Measurements from ENCODE around the gene COPS6. TPM values are rescaled to one million over a fixed set of nuclear protein-coding genes. Genes with fewer than 3 reads are reported as not detected.

Gene COPS6
- polyA plus RNA-seq, 1 donor (not counting 4 experiments of a cell fraction or from before 2014, with no cell fraction given) = 171 TPM

- Histone ChIP-seq H3K27me3 (ENCODE audit: control insufficient read depth, extremely low read depth, insufficient read depth, low read length) (no peaks in the 10 kb centered on the region), H3K4me3 (ENCODE audit: control insufficient read depth in 2 of 3, extremely low read depth in 1 of 3, insufficient read depth in 2 of 3, low read depth in 1 of 3, low read length in 3 of 3) (no peak overlapping the region), H3K9ac (ENCODE audit: control insufficient read depth, extremely low read depth, insufficient read depth, low read length) (no peak overlapping the region), H3K4me2 (ENCODE audit: control insufficient read depth, extremely low read depth, insufficient read depth, low read depth, low read length) (no peak overlapping the region), H3K4me1 (ENCODE audit: control insufficient read depth, extremely low read depth, insufficient read depth, low read length) (peaks cover 7% of the 10 kb centered on the region), H3K79me2 (ENCODE audit: control insufficient read depth, insufficient read depth, low read length) (peaks cover 46% of the 10 kb centered on the region), H4K20me1 (ENCODE audit: control insufficient read depth, extremely low read depth, insufficient read depth, low read length) (no peaks in the 10 kb centered on the region), H3K9me3 (ENCODE audit: control insufficient read depth, low read depth, low read length) (peaks cover 23% of the 10 kb centered on the region), H3K9me1 (ENCODE audit: control insufficient read depth, extremely low read depth, insufficient read depth, low read length) (no peaks in the 10 kb centered on the region), H2AFZ (ENCODE audit: control insufficient read depth, low read length) (no peak overlapping the region), H3K27ac (ENCODE audit: control insufficient read depth, insufficient read depth, low read length) (no peak overlapping the region), H3K36me3 (ENCODE audit: control insufficient read depth in 2 of 2, extremely low read depth in 1 of 2, insufficient read depth in 2 of 2, low read length in 2 of 2) (peaks cover 62 to 72% of the 10 kb centered on the region in 2 experiments)
- dilution Hi-C loops (cut with MboI; ENCODE audit: extremely low pct_ligation_motif_present, low sequenced_read_pairs) = no loop called here
- DNase-seq (ENCODE audit: low read depth, low spot score) = no peak
- FAIRE-seq = no peak
- TF ChIP-seq EZH2 (IDR thresholded peaks at IDR 0.05; ENCODE audit: low read length) (no peak), CTCF (optimal IDR thresholded peaks at IDR 0.05 in 1 of 3, IDR thresholded peaks at IDR 0.05 in 1 of 3, conservative IDR thresholded peaks at IDR 0.05 in 1 of 3; ENCODE audit: extremely low read depth in 1 of 3, insufficient read depth in 2 of 3, low read length in 3 of 3) (no peak)
These were observed 13.4 kb upstream of the COPS6 start for GRCh38 chr7:100075418-100075817.

DNA sequence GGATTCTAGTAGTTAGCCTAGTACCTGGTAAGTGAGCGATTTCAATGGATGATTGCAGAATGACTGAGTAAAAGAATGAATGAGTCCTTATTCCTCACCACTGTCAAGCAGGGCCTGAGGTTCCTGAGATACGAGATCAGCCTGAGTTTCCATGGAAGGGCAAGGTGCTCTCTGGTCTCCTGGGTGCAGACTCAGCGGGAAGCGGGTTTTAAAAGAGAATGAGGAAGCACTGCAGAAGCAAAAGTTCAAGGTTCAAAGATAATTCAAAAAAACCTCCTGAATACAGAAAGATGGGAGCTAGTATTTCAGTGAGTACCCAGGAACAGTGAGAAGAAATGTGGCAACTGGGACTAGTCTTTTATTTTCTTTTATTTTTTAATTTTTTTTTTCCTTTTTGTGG lies 11.6 kb upstream of the COPS6 start:
- Histone ChIP-seq H3K4me3 (ENCODE audit: control insufficient read depth in 2 of 3, extremely low read depth in 1 of 3, insufficient read depth in 2 of 3, low read depth in 1 of 3, low read length in 3 of 3) (no peak overlapping the region), H3K9ac (ENCODE audit: control insufficient read depth, extremely low read depth, insufficient read depth, low read length) (no peak overlapping the region), H3K4me1 (ENCODE audit: control insufficient read depth, extremely low read depth, insufficient read depth, low read length) (peaks cover 11% of the 10 kb centered on the region), H4K20me1 (ENCODE audit: control insufficient read depth, extremely low read depth, insufficient read depth, low read length) (no peaks in the 10 kb centered on the region), H3K36me3 (ENCODE audit: control insufficient read depth in 2 of 2, extremely low read depth in 1 of 2, insufficient read depth in 2 of 2, low read length in 2 of 2) (peaks cover 45 to 55% of the 10 kb centered on the region in 2 experiments), H3K9me1 (ENCODE audit: control insufficient read depth, extremely low read depth, insufficient read depth, low read length) (no peaks in the 10 kb centered on the region), H3K27me3 (ENCODE audit: control insufficient read depth, extremely low read depth, insufficient read depth, low read length) (no peaks in the 10 kb centered on the region), H3K27ac (ENCODE audit: control insufficient read depth, insufficient read depth, low read length) (no peak overlapping the region), H2AFZ (ENCODE audit: control insufficient read depth, low read length) (no peak overlapping the region), H3K79me2 (ENCODE audit: control insufficient read depth, insufficient read depth, low read length) (peaks cover 58% of the 10 kb centered on the region), H3K4me2 (ENCODE audit: control insufficient read depth, extremely low read depth, insufficient read depth, low read depth, low read length) (no peak overlapping the region), H3K9me3 (ENCODE audit: control insufficient read depth, low read depth, low read length) (peaks cover 6% of the 10 kb centered on the region)
- TF ChIP-seq CTCF (optimal IDR thresholded peaks at IDR 0.05 in 1 of 3, IDR thresholded peaks at IDR 0.05 in 1 of 3, conservative IDR thresholded peaks at IDR 0.05 in 1 of 3; ENCODE audit: extremely low read depth in 1 of 3, insufficient read depth in 2 of 3, low read length in 3 of 3) (no peak), EZH2 (IDR thresholded peaks at IDR 0.05; ENCODE audit: low read length) (no peak)
- no peak for FAIRE-seq
- DNase-seq (ENCODE audit: low read depth, low spot score) = no peak
- dilution Hi-C loops (cut with MboI; ENCODE audit: extremely low pct_ligation_motif_present, low sequenced_read_pairs) = no loop called here

Measured in keratinocyte (primary cell).